ENCODE results near the gene HPGD. TPM values are rescaled to one million over a fixed set of nuclear protein-coding genes. Genes with fewer than 3 reads are reported as not detected.

Gene HPGD
- total and polyA plus RNA-seq, 3 donors from 2014 or later, result 2.1 to 3.0 (median 2.2) TPM

DNA sequence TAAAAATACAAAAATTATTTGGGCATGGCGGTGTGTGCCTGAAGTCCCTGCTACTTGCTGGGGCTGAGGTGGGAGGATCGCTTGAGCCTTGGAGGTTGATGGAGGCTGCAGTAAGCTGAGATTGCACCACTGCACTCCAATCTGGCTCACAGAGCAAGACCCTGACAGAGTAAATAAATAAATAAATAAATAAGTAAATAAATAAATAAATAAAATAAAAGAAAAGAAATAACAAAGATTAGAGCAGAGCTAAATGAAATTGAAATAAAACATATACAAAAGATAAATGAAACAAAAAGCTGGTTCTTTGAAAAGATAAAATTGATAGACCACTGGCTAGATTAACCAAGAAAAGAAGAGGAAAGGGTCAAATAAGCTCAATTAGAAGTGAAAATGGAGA lies 43.1 kb downstream of the HPGD start:
- no peak overlapping the region for H3K27ac ChIP-seq
- no peak for TF ChIP-seq POLR2A (IDR thresholded peaks at IDR 0.05)
- TF ChIP-seq, protein P1, sequence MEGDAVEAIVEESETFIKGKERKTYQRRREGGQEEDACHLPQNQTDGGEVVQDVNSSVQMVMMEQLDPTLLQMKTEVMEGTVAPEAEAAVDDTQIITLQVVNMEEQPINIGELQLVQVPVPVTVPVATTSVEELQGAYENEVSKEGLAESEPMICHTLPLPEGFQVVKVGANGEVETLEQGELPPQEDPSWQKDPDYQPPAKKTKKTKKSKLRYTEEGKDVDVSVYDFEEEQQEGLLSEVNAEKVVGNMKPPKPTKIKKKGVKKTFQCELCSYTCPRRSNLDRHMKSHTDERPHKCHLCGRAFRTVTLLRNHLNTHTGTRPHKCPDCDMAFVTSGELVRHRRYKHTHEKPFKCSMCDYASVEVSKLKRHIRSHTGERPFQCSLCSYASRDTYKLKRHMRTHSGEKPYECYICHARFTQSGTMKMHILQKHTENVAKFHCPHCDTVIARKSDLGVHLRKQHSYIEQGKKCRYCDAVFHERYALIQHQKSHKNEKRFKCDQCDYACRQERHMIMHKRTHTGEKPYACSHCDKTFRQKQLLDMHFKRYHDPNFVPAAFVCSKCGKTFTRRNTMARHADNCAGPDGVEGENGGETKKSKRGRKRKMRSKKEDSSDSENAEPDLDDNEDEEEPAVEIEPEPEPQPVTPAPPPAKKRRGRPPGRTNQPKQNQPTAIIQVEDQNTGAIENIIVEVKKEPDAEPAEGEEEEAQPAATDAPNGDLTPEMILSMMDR (IDR thresholded peaks at IDR 0.05), result no peak
- WGBS, 2 donors, result 97 to 100% methylated on average over 2 of the region's 2 CpGs
- no peaks in the 10 kb centered on the region for H3K9me3 ChIP-seq
- H3K4me3 ChIP-seq, result no peak overlapping the region
- H3K36me3 ChIP-seq (ENCODE audit: low read depth, missing control alignments), result no peaks in the 10 kb centered on the region
- no peak for DNase-seq
- intact Hi-C loops (cut with DNase I; ENCODE audit: low total_unique reads), result no loop called here
- no peaks in the 10 kb centered on the region for H3K27me3 ChIP-seq
- H3K4me1 ChIP-seq, result no peaks in the 10 kb centered on the region

DNA sequence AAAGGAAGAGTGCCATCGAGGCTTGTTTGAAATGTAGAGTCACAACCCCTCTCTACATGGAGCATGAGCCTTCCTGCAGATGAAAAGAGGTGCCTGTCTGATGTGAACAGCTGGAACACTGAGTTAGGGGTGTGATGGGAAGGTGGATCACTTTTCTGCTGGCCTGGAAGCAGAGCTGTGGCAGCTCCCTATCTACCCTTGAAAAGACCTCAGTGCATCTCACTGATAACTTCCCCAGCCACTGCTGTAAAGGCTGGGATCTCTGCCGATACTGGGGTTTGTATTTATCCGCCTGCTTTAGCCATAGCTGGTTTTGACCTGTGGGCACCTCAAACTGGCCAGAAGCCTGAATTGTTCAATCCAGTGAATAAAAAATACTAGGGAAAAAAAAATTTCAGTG lies 46.8 kb downstream of the HPGD start:
- Histone ChIP-seq H3K4me3 (no peak overlapping the region), H3K9me3 (no peaks in the 10 kb centered on the region)
- WGBS, 2 donors, result 83% methylated on average over 3 of the region's 3 CpGs

DNA sequence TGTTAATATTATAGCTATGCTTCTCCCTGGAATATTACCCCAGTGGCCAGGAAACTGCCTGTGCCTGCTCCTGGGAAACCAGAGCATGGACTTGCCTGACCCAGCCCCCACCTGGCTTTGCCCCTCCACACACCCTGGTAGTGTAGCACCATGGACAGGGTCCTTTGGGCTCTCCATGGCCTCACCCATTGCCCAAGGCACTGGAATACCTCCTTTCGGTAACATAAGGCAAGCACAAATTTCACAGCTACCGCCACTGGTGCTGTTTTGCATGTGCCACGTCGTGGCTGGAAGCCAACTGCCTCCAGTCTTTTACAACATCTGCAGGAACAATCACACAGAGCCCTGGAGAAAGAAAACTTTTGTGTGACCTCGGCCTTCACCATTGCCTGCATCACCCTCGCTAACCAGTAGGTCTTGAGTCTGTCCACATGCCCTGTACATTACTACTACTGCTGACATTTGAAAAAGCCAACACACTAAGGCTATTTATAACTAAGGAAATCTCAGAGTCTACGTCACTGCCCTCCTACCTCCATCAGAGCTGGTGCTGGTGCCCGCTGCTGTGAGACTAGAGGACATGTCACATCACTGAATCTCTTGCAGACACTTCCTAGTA lies 47.7 kb downstream of the HPGD start:
- H3K36me3 ChIP-seq (ENCODE audit: low read depth, missing control alignments), result no peaks in the 10 kb centered on the region
- H3K9me3 ChIP-seq, result no peaks in the 10 kb centered on the region
- H3K27me3 ChIP-seq, result no peaks in the 10 kb centered on the region
- H3K27ac ChIP-seq, result no peak overlapping the region
- no peak for DNase-seq
- 77 to 79% methylated on average over 8 of the region's 8 CpGs for WGBS, 2 donors
- no peaks in the 10 kb centered on the region for H3K4me1 ChIP-seq
- H3K4me3 ChIP-seq, result no peak overlapping the region
- intact Hi-C loops (cut with DNase I; ENCODE audit: low total_unique reads), result no loop called here
- no peak for TF ChIP-seq POLR2A (IDR thresholded peaks at IDR 0.05)
- TF ChIP-seq, protein P1 (IDR thresholded peaks at IDR 0.05), result no peak

More for the DNA sequence above, 46.8 kb downstream of the HPGD start:
- Histone ChIP-seq H3K27ac (no peak overlapping the region), H3K27me3 (no peaks in the 10 kb centered on the region), H3K4me1 (no peaks in the 10 kb centered on the region), H3K36me3 (ENCODE audit: low read depth, missing control alignments) (no peaks in the 10 kb centered on the region)
- TF ChIP-seq POLR2A (IDR thresholded peaks at IDR 0.05), result no peak
- TF ChIP-seq, protein P1 (IDR thresholded peaks at IDR 0.05), result no peak
- intact Hi-C loops (cut with DNase I; ENCODE audit: low total_unique reads), result no loop called here
- DNase-seq, result no peak

DNA sequence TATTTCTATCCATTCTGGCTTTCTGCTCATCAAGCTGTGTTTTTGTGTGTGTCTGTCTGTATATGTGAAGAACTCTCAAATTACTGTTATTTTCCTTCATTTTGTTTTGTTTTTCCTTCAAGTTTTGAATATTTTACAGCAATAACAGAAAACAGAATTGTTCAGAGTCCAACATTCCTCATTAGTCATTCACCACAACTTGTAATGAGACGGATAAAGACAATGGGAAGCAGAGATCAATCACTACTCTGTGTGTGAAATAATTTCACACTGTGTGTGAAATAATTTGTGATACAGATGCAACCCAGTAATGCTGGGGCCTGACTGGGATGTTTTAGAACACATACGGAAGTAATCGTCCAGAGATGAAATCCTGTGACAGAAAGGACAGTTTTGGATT lies 55.2 kb downstream of the HPGD start:
- WGBS, 2 donors, result 87 to 91% methylated on average over 3 of the region's 3 CpGs
- DNase-seq, result no peak
- intact Hi-C loops (cut with DNase I; ENCODE audit: low total_unique reads), result no loop called here
- Histone ChIP-seq H3K27ac (no peak overlapping the region), H3K36me3 (ENCODE audit: low read depth, missing control alignments) (no peaks in the 10 kb centered on the region), H3K9me3 (no peaks in the 10 kb centered on the region), H3K27me3 (no peaks in the 10 kb centered on the region), H3K4me3 (no peak overlapping the region), H3K4me1 (no peaks in the 10 kb centered on the region)
- TF ChIP-seq POLR2A (IDR thresholded peaks at IDR 0.05), result no peak
- TF ChIP-seq, protein P1 (IDR thresholded peaks at IDR 0.05), result no peak

DNA sequence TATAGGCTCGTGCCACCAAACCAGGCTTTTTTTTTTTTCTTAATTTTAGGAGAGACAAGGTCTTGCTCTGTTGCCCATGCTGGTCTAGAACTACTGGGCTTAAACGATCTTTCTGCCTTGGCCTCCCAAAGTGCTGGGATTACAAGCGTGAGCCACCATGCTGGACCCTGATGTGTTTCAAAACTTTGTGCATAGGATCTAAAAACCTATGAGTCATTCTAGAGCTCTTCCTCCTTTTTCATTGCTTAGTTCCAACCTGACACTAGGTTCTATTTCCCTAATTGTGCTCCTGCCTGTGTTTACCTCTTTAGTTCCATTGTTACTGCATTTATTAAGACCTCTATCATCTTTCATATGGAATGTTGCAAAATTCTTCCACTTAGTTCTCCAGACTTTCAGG lies 57.3 kb downstream of the HPGD start:
- Histone ChIP-seq H3K27ac (no peak overlapping the region), H3K4me3 (no peak overlapping the region), H3K4me1 (no peaks in the 10 kb centered on the region), H3K36me3 (ENCODE audit: low read depth, missing control alignments) (no peaks in the 10 kb centered on the region), H3K27me3 (no peaks in the 10 kb centered on the region), H3K9me3 (no peaks in the 10 kb centered on the region)
- 78 to 91% methylated on average over 3 of the region's 3 CpGs for WGBS, 2 donors
- intact Hi-C loops (cut with DNase I; ENCODE audit: low total_unique reads), result no loop called here
- TF ChIP-seq, protein P1 (IDR thresholded peaks at IDR 0.05), result no peak
- no peak for TF ChIP-seq POLR2A (IDR thresholded peaks at IDR 0.05)
- DNase-seq, result no peak
